Activated T-helper 1 cell treated with Interleukin-2 at 50 U/mL for 16 hours (primary cell): ENCODE measurements around the gene MICA.
A peak's percentile ranks its signal among the peaks of the same experiment; 100 is the strongest.
"Not testable (repeated sequence)": the region's sequence is repeated elsewhere in the genome, so short reads cannot be mapped to it uniquely, and the experiment has no call there.

ENCODE experiments used
- DNase-seq: peaks from one replicate; pipeline ENCODE4 v3.0.0-alpha.2; 2020; ENCODE audit warnings: low read depth

The MICA gene

DNA sequence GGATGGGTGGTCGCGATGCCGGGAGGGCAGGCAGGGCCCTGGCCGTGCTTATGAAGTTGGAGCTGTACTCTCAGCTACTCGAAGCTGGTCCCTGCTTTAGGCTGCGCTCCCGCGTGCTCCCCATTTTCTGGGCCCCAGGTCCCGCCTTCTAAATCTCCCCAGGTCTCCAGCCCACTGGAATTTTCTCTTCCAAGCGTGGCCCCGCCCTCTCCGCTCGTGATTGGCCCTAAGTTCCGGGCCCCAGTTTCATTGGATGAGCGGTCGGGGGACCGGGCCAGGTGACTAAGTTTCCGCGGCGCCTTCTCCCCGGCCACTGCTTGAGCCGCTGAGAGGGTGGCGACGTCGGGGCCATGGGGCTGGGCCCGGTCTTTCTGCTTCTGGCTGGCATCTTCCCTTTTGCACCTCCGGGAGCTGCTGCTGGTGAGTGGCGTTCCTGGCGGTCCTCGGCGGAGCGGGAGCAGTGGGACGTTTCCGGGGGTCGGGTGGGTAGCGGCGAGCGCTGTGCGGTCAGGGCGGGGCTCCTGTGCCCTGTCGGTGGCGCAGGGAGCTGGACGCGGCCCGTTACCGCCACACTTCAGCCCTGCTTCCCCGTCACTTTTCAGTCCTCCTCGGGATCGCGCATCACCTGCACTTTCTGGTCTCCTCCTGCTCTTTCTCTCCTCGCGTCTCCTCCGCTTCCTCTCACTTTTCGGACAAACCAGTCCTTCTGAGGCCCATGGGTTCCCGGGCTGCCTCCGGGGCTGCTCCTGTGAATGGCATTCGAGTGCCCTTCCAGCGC, at the start of gene MICA:
Gene MICA (plus strand): TSS at position 313 of the 778 bp plus-strand sequence. CDS start 38 bp downstream, at position 351.
- peak; percentile 58 for DNase-seq

DNA sequence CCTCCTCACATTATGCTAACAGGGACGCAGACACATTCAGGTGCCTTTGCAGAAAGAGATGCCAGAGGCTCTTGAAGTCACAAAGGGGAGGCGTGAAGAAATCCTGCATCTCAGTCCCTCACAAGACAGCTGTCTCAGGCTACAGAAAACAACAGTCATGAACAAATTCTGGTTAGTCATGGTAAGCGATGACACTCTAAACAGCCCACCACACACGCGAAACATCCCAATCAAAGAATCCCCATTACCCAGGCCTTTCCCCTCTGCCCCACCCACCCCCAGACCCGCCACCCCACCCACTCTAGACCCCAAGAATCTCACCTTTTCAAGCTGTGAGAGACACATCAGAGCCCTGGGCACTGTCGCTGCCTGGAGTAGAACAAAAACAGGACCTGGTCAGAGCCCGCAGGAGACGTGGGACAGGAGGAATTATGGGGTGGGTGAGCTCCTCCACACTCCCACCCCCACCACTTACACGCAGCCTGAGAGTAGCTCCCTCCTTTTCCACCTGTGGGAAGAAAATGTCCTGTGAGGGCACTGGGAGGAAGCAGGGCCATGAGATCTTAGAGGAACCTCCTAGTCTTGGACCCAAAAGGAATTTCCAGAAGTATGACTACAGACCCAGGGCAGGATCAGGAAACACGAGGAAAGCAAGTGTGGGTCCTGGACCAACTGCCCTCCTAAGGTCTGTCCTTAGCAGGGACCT, 49.1 kb upstream of the MICA start:
- DNase-seq, result no peak

DNA sequence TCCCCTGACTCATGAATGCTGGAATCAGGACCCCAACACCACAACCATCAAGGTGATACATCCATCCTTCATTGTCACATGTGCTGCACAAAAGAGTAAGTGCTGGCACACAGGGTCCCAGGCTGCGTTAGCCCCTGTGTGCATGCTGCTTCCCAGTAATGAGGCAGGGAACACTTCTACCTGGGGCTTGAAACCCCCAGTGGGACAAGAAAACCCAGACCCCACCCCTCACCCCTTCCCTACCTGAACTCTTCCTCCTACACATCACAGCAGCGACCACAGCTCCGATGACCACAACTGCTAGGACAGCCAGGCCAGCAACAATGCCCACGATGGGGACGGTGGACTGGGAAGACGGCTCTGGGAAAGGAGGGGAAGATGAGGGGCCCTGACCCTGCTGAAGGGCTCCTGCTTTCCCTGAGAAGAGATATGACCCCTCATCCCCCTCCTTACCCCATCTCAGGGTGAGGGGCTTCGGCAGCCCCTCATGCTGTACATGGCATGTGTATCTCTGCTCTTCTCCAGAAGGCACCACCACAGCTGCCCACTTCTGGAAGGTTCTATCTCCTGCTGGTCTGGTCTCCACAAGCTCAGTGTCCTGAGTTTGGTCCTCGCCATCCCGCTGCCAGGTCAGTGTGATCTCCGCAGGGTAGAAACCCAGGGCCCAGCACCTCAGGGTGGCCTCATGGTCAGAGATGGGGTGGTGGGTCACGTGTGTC, 48.4 kb upstream of the MICA start:
- DNase-seq, result no peak

DNA sequence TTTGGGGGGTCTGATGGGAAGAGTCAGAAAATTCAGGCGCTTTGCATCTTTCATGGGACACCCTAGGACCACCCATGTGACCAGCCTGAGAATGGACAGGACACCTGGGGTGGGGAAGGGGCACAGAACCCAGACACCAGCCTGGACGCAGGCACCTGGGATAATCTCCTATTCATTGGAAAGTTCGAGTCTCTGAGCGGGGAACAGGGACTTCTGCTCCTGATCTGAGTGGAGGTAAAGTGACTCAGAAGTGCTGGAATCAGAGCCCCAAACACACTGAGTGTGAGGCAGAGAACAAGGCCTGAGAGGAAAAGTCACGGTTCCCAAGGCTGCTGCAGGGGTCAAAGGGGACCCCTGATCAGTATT, 47.8 kb upstream of the MICA start:
- no peak for DNase-seq

DNA sequence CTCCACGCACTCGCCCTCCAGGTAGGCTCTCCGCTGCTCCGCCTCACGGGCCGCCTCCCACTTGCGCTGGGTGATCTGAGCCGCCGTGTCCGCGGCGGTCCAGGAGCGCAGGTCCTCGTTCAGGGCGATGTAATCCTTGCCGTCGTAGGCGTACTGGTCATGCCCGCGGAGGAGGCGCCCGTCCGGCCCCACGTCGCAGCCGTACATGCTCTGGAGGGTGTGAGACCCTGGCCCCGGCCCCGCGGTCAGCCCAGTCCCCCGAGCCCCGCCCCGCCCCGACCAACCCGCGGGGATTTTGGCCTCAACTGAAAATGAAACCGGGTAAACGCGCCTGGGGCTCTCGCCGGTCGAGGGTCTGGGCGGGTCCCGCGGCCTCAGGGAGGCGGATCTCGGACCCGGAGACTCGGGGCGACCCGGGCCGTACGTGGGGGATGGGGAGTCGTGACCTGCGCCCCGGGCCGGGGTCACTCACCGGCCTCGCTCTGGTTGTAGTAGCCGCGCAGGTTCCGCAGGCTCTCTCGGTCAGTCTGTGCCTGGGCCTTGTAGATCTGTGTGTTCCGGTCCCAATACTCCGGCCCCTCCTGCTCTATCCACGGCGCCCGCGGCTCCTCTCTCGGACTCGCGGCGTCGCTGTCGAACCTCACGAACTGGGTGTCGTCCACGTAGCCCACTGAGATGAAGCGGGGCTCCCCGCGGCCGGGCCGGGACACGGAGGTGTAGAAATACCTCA, 47.0 kb upstream of the MICA start:
- DNase-seq, result no peak

DNA sequence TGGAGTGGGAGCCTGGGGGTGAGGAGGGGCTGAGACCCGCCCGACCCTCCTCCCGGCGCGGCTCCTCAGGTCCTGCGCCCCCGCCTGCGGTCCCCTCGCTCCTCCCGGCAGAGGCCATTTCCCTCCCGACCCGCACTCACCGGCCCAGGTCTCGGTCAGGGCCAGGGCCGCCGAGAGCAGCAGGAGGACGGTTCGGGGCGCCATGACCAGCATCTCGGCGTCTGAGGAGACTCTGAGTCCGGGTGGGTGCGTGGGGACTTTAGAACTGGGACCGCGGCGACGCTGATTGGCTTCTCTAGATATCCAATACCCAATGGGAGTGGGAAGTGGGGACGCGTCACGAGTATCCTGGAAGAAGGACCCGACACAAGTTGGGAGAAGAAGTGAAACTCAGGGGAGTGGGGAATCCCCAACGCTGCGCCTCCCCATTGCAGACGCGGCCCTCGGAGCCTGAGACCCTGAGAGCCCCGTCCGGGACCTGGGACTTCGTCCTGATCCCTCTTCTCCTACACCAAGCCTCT, 46.4 kb upstream of the MICA start, which contains the start of gene HLA-B:
Gene HLA-B (minus strand): TSS at position 234 of the 521 bp plus-strand sequence. CDS start 21 bp downstream, at position 213.
- peak; percentile 60 for DNase-seq

DNA sequence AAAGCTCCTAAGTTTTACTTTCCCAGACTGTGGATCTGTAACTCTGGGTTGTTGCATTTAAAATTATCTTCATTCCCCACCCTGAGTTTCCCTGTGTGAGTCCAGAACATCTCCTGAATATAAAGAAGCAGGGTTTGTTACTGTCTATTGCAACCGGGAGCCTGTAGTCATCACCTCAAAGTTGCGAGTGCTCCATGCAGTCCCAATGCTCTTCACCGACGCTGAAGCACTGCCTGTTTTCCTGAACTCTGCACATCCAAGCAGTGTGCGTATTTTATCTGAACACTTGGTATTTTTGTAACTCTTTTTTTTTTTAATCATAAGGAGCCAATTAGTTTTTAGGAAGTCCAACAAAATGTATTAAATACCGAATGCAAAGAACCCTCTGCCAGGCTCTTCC, 45.5 kb upstream of the MICA start:
- no peak for DNase-seq

DNA sequence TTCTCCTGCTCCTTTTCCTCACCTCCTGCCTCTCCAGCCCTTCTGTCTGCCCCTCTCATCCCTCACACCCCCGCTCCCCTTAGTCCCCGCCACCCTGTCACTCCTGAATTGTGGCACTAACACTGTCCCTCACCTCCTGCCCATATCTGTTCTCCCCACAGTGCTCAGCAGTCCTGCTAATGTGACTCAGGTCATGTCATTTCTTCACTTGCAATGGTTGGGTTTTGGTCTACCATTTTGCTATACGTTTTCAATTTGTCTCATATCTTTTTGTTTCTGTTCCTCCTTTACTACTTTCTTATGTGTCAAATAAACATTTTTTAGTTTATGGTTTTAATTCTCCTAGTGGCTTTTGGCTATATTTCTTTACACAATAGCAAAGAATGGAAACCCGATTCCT, 45.1 kb upstream of the MICA start:
- DNase-seq, result no peak

DNA sequence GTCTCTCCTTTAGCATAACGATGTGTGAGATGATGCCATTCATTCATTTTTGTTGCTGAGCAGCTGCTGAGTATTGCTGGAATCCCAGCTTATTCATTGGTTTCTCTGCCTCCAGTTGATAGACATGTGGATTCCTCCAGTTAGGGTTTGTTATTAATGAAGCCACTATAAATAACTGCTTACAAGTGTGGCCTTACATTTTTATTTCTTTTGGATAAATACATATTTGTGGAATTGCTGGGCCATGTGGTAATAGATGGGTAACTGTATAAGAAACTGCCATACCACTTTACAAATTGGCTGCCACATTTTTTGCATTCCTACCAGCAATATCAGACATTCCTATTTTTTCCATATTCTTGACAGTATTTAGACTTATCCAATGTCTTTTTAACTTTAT, 43.8 kb upstream of the MICA start:
- DNase-seq, result no peak

DNA sequence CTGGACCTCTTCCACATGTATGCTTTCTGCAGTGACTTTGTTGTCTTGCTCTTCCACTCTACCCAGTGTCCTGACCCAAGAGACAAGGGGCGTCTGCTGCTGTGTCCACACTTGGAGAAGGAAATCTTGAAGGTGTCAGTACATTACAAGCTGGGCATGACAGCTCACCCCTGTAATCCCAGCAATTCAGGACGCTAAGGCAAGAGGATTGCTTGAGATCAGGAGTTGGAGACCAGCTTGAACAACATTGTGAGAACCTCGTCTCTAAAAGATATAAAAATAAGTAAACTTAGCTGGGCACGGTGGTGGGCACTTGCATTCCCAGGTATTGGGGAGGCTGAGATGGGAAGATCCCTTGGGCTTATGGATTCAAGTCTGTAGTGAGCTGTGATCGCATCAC, 40.6 kb upstream of the MICA start:
- DNase-seq, result no peak

DNA sequence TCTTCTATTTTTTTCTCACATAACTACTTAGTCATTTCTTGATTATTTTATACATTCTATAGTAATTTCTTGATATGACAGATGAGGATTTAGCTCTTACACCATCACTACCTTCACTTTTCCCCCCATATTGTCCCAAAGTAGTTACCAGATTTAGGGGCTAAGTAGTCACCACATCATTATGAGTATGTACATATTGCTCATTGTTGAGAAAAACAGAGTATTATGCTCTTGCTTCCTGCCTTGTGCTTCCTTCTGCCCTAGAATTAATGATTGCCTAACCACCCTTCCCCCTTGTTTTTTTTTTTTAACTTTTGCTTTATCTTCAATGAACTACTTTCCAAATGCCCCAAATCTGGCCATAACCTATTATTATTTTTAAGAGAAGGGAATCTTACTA, 39.6 kb upstream of the MICA start:
- DNase-seq, result no peak

DNA sequence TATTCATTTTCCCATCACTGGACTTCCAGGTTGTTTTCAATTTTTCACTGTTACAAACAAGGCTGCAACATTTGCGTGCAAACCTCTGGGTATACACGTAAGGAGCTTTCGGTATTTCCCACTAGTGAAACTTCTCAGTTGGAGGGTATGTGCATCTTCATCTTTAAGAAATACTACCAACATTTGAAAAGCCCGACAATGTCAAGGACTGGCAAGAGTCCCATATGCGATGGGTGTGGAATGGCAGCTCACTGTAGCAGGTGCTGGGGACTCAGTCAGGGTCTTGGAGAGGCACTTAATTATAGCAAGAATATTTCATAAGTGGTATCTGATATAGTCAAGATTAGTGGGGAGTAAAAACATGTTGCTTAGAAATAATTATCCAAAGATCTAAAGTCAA, 37.5 kb upstream of the MICA start:
- DNase-seq, result no peak

DNA sequence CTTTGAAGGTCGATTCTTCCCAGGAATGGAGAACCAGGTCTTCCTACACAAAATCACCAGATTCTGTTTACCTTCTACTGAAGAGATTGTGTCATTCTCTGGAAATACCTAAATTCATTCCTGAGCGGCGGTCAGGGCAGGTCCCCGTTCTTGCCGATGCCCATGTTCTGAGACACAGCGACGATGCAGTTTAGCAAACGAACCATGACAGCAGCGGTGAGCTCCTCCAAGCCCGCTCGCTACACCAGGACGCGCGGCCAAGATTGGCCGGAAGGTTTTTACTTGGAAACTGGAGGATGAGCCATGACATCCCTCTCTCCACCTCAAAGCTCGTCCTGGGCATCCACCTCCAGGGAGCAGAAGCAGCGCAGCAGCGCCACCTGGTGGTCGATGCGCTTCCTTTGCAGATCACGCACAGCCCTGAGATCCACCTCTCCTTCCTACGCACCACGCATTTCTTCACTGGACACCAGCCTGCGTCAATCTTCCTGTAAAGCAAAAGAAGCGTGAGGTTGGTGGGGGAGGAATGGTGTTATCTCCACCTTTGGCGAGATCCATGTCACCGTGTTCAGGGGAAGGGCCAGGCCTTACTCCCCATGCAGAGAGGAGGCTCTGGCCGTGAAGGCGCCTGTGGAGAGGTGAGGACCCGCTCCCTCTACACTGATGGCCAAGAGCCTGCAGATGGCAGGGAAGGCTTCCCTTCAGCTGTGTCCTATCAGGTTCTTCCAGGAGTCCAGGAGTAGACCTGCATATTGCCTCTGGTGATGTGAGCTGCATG, 36.5 kb upstream of the MICA start:
- peak; percentile 75 for DNase-seq

DNA sequence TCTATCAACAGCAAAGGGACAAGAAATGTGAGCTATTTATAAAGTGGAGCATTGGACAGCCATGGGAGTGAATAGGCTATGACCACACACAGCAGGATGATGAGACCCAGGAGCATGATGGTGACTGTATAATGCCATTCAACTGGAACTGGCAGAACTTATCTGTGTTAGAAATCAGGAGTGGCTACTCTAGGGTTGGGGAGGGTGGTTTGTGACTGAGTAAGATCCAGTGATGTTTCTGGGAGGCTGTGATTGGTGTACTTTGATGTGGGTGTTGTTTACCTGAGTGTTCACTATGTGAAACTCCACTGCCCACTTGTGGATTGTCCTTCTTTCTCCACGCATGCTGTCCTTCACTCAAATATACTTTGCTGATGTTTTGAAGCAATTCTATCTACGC, 34.9 kb upstream of the MICA start:
- DNase-seq, result no peak

DNA sequence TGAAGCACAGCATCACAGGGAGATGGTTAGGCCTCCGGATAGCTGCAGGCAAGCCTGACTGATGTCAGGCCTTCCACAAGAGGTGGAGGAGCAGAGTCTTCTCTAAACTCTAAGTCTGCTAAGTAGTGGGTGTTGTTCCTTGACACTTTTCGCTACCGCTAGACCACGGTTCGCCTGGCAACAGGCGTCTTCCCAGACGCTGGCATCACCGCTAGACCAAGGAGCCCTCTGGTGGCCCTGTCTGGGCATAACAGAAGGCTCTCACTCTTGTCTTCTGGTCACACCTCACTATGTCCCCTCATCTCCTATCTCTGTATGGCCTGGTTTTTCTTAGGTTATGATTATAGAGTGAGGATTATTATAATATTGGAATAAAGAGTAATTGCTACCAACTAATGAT, 29.3 kb upstream of the MICA start:
- not testable (repeated sequence) for DNase-seq

DNA sequence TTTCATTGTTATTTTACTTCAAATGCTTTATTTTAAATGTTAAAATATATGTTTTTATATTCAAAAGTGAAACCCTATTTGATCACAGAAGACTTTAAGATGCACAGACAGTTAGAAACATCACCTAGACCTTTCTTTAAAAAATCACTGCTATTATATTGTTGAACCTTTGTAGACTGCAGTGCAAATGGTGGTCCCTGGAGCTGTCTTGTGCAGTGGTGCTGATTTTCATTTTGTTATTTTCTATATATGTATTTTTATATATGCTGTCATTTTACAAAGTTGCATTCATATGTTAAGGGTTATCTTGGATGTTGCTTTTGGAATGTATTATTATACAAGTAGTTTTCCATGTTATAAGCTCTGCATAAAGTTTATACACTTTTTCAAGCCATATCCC, 27.7 kb upstream of the MICA start:
- no peak for DNase-seq

DNA sequence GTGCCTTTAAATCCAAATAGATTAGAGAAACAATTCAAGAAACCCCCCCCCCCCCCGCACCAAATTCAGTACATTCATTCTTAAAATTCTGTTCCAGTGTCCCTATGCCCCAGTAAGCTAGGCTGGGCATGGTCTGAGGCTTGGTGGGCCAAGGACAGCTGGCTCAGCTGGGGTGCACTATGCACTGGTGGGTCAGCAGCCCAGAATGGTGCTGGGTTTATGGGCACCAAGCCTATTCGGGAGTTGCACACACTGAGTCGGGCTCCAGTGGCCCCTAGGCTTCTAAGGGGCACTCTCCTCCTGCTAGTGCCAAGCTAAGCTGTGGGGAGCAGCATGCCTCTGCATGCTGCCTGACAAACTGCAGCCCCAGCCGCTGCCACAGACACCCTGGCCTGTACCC, 26.4 kb upstream of the MICA start:
- no peak for DNase-seq

DNA sequence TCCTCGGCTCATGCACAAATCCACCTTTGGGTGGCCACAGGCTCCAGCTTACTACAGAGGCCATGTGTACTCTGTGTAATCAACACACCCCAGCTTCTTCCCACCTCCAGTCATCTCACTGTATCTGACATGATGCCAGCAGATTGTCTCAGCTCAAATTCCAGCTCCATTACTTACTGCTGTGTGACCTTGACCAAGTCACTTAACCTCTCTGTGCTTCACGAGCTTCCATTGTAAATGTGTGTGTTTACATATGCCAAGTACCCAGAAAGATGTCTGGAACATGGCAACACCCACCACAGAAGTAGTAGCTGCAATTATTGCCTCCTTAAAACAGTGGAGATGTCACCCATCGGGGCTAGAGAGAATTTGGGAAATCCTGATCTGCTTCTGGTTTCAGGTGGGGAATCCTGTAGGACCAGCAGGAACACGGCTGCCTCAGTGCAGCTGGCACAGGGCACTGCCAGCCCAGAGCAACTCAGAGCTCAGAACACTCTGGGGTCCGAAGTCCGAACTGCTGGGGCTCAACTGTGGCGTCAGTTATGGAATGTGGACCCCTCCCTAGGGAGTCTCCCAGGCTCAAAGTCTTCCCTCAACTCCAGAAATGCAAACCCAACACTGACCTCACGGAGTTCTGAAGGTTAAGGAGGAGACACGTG, 25.2 kb upstream of the MICA start:
- no peak for DNase-seq

DNA sequence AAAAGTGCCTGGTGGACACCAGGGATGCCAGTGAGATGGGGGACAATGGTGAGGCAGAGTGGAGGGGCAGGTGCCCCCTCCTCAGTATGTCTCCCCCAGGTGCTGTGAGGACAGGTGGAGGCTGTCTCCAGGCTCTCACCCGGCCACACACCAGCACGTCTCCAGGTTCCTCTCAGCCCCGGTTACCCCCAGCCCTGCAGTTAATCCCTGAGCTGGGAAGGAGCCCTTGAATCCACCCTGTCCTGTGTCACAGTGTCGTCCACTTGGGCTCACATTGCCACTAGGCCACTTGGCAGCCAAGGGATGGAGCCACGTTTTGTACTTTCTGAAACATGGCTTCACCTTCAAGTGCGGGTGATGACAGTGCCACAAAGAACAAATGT, 24.7 kb upstream of the MICA start:
- DNase-seq, result no peak

DNA sequence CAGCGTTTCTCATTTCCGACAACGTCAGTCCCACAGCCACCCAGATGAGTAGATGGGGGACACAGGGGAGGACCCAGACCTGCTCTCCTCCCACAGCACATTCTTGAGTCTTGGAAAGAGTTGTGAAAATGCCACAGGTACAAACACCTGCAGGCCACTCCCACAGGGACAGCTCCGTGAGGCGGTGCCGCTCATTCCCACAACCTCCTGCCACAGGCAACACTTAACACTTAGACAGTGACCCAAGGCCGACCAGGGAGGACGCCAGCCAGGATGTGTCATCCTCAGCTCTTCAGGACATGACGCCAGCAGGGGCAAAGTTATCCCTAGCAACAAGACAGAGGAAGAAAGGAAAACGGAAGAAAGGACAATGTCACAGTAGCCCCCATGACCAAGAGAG, 23.5 kb upstream of the MICA start:
- no peak for DNase-seq

DNA sequence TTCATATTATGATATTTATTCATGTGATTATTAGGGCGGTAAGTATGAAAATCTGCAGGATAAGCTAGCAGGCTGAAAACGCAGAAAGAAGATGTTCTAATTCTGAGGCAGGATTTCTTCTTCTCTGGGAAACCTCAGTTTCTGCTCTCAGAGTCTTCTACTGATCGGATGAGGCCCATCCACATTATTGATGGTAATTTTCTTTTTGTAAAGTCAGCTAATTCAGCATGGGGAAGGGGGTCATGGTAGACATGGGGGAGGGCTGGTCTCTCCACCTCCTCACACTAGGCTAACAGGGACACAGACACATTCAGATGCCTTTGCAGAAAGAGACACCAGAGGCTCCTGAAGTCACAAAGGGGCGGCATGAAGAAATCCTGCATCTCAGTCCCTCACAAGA, 21.7 kb upstream of the MICA start:
- no peak for DNase-seq
